ENCODE results near the gene IDUA.
A peak's percentile ranks its signal among the peaks of the same experiment; 100 is the strongest.
"Not testable (repeated sequence)": the region's sequence is repeated elsewhere in the genome, so short reads cannot be mapped to it uniquely, and the experiment has no call there.

Gene IDUA

GRCh38 chr4:968221-968620, 18.6 kb upstream of the IDUA start:
- no peak for DNase-seq

GRCh38 chr4:968621-969394, 18.0 kb upstream of the IDUA start:
- no peak for DNase-seq

GRCh38 chr4:970046-970745, 16.6 kb upstream of the IDUA start:
- DNase-seq, result no peak

GRCh38 chr4:970854-971520, 15.9 kb upstream of the IDUA start:
- DNase-seq, result no peak

- DNase-seq, result no peak
These were observed 15.0 kb upstream of the IDUA start for GRCh38 chr4:971666-972500.

- DNase-seq, result no peak
These were observed 14.0 kb upstream of the IDUA start for GRCh38 chr4:972651-973424.

GRCh38 chr4:973431-974397, 13.1 kb upstream of the IDUA start, which contains the start of gene DGKQ:
Gene DGKQ (minus strand): TSS chr4:973569. CDS start chr4:973482, 87 bp downstream.
- peak; percentile 15 for DNase-seq

GRCh38 chr4:974668-975067, 12.2 kb upstream of the IDUA start:
- no peak for DNase-seq

- not testable (repeated sequence) for DNase-seq
These were observed 10.8 kb upstream of the IDUA start for GRCh38 chr4:976016-976415.

GRCh38 chr4:978957-979701, 7.7 kb upstream of the IDUA start:
- peak; percentile 8 for DNase-seq

- DNase-seq, result no peak
These were observed 4.6 kb upstream of the IDUA start for GRCh38 chr4:982291-982690.

- no peak for DNase-seq
These were observed 4.0 kb upstream of the IDUA start for GRCh38 chr4:982814-983213.

GRCh38 chr4:984336-985054, 2.3 kb upstream of the IDUA start:
- DNase-seq, result no peak

- no peak for DNase-seq
These were observed 1.6 kb upstream of the IDUA start for GRCh38 chr4:985123-985830.

- no peak for DNase-seq
These were observed 391 bp upstream of the IDUA start for GRCh38 chr4:986428-986878.

GRCh38 chr4:987624-988513, 1.0 kb downstream of the IDUA start:
- DNase-seq, result no peak

Measured in KG1 (cell line).